Neural progenitor cell (in vitro differentiated cells): ENCODE data around the gene ITGA2. TPM values are rescaled to one million over a fixed set of nuclear protein-coding genes. Genes with fewer than 3 reads are reported as not detected.

Source experiments
- DNase-seq: peaks from one replicate; pipeline ENCODE4 v3.0.0-alpha.2; 2016; ENCODE audit warnings: low spot score
- H2AFZ ChIP-seq: fragments of 200-600 bp; sonication (generic); replicated peaks from 2 replicates; pipeline ENCODE4 v1.6.1; 2016; ENCODE audit warnings: antibody characterized with exemption
- H3F3A ChIP-seq: fragments of 200-600 bp; sonication (generic); 2 replicates; pipeline ENCODE4 v1.6.1; 2016; ENCODE audit warnings: antibody characterized with exemption, low read depth
- H3K27ac ChIP-seq: fragments of 200-600 bp; sonication (generic); 2 replicates; pipeline ENCODE4 v1.5.1; 2016; ENCODE audit warnings: mild to moderate bottlenecking
- H3K27me3 ChIP-seq: fragments of 200-600 bp; sonication (generic); 2 replicates; pipeline ENCODE4 v1.6.1; 2016; ENCODE audit warnings: mild to moderate bottlenecking, moderate library complexity
- H3K36me3 ChIP-seq: fragments of 200-600 bp; sonication (generic); 2 replicates; pipeline ENCODE4 v1.5.1; 2016
- H3K4me1 ChIP-seq: fragments of 200-600 bp; sonication (generic); 2 replicates; pipeline ENCODE4 v1.6.1; 2016; ENCODE audit warnings: mixed run types
- H3K4me2 ChIP-seq: fragments of 200-600 bp; sonication (generic); 2 replicates; pipeline ENCODE4 v1.6.1; 2016
- H3K4me3 ChIP-seq: fragments of 200-600 bp; sonication (generic); 2 replicates; pipeline ENCODE4 v1.5.1; 2016
- H3K79me2 ChIP-seq: fragments of 200-600 bp; sonication (generic); 2 replicates; pipeline ENCODE4 v1.6.1; 2016; ENCODE audit warnings: low read depth
- H3K9ac ChIP-seq: fragments of 200-600 bp; sonication (generic); 2 replicates; pipeline ENCODE4 v1.6.1; 2016
- H3K9me3 ChIP-seq: fragments of 200-600 bp; sonication (generic); 2 replicates; pipeline ENCODE4 v1.5.1; 2016; ENCODE audit warnings: low read depth
- H4K20me1 ChIP-seq: fragments of 200-600 bp; sonication (generic); 2 replicates; pipeline ENCODE4 v1.6.1; 2016; ENCODE audit warnings: low read depth
- H3K27ac Mint-ChIP-seq: 3 replicates; pipeline ENCODE4 v1.8.0; 2021; ENCODE audit warnings: mixed read lengths
- H3K27me3 Mint-ChIP-seq: 2 replicates; pipeline ENCODE4 v1.8.0; 2022; ENCODE audit warnings: low read depth, mild to moderate bottlenecking, inconsistent platforms, moderate library complexity, mixed read lengths; ENCODE audit not compliant: insufficient read depth
- H3K36me3 Mint-ChIP-seq: 3 replicates; pipeline ENCODE4 v1.8.0; 2021; ENCODE audit warnings: mixed read lengths
- H3K4me1 Mint-ChIP-seq: 3 replicates; pipeline ENCODE4 v1.8.0; 2021; ENCODE audit warnings: mixed read lengths
- H3K4me3 Mint-ChIP-seq: 3 replicates; pipeline ENCODE4 v1.8.0; 2021; ENCODE audit warnings: mild to moderate bottlenecking, moderate library complexity, mixed read lengths
- H3K9me3 Mint-ChIP-seq: 3 replicates; pipeline ENCODE4 v1.8.0; 2020; ENCODE audit warnings: mixed read lengths
- CTCF ChIP-seq: fragments of 200-600 bp; sonication (generic); IDR thresholded peaks from 2 replicates; pipeline ENCODE4 v1.5.1; 2017; ENCODE audit warnings: antibody characterized with exemption, mild to moderate bottlenecking
- EZH2 ChIP-seq: fragments of 200-600 bp; sonication (generic); IDR thresholded peaks from 2 replicates; pipeline ENCODE4 v1.6.1; 2017; ENCODE audit warnings: antibody characterized with exemption, mild to moderate bottlenecking, moderate library complexity
- EZH2phosphoT487 ChIP-seq: fragments of 200-600 bp; sonication (generic); IDR thresholded peaks from 2 replicates; pipeline ENCODE4 v1.6.1; 2017; ENCODE audit warnings: antibody characterized with exemption
- total RNA-seq: library from RNA; depleted of rRNA; stranded (reverse); fragments of >200 nt; gene quantifications from 2 replicates; pipeline ENCODE4 v1.2.3, GENCODE V29; 2015; ENCODE audit warnings: low replicate concordance

ITGA2 gene
- total RNA-seq, 1 donor from 2014 or later = 2.6 TPM

- Histone ChIP-seq H3K9me3 (no peaks in the 10 kb centered on the region), H3K4me2 (no peak overlapping the region), H3F3A (no peaks in the 10 kb centered on the region), H3K79me2 (no peaks in the 10 kb centered on the region), H3K27me3 (no peaks in the 10 kb centered on the region), H3K36me3 (no peaks in the 10 kb centered on the region), H3K4me3 (no peak overlapping the region), H3K9ac (no peak overlapping the region), H3K27ac (no peak overlapping the region), H2AFZ (no peak overlapping the region), H3K4me1 (no peaks in the 10 kb centered on the region), H4K20me1 (no peaks in the 10 kb centered on the region)
- DNase-seq = no peak
- H3K4me1 Mint-ChIP-seq = peaks cover 6% of the 10 kb centered on the region
- no peak for TF ChIP-seq CTCF
- no peak for TF ChIP-seq EZH2
- TF ChIP-seq EZH2phosphoT487 = no peak
- H3K27me3 Mint-ChIP-seq = no peaks in the 10 kb centered on the region
- H3K36me3 Mint-ChIP-seq = no peaks in the 10 kb centered on the region
- no peak overlapping the region for H3K4me3 Mint-ChIP-seq
- H3K27ac Mint-ChIP-seq = no peak overlapping the region
- H3K9me3 Mint-ChIP-seq = no peaks in the 10 kb centered on the region
Observed at GRCh38 chr5:53039855-53040254, 50.7 kb downstream of the ITGA2 start.

GRCh38 chr5:53041071-53041692 lies 52.0 kb downstream of the ITGA2 start:
- Mint-ChIP-seq H3K27me3 (no peaks in the 10 kb centered on the region), H3K9me3 (no peaks in the 10 kb centered on the region), H3K4me3 (no peak overlapping the region), H3K36me3 (no peaks in the 10 kb centered on the region), H3K27ac (no peak overlapping the region), H3K4me1 (peaks cover 6% of the 10 kb centered on the region)
- Histone ChIP-seq H3K79me2 (no peaks in the 10 kb centered on the region), H3K4me1 (no peaks in the 10 kb centered on the region), H4K20me1 (no peaks in the 10 kb centered on the region), H3F3A (no peaks in the 10 kb centered on the region), H3K9ac (no peak overlapping the region), H3K36me3 (no peaks in the 10 kb centered on the region), H3K27me3 (no peaks in the 10 kb centered on the region), H3K4me3 (no peak overlapping the region), H2AFZ (no peak overlapping the region), H3K9me3 (no peaks in the 10 kb centered on the region), H3K4me2 (no peak overlapping the region), H3K27ac (no peak overlapping the region)
- no peak for DNase-seq
- TF ChIP-seq EZH2 (no peak), CTCF (no peak), EZH2phosphoT487 (no peak)

- no peak overlapping the region for H3K27ac ChIP-seq
- H3K4me3 ChIP-seq = no peak overlapping the region
- no peak for TF ChIP-seq EZH2phosphoT487
- TF ChIP-seq EZH2 = no peak
- TF ChIP-seq CTCF = no peak
- Mint-ChIP-seq H3K36me3 (no peaks in the 10 kb centered on the region), H3K27ac (no peak overlapping the region), H3K9me3 (no peaks in the 10 kb centered on the region), H3K27me3 (no peaks in the 10 kb centered on the region), H3K4me3 (no peak overlapping the region), H3K4me1 (peaks cover 6% of the 10 kb centered on the region)
- no peaks in the 10 kb centered on the region for H4K20me1 ChIP-seq
- no peaks in the 10 kb centered on the region for H3K36me3 ChIP-seq
- no peaks in the 10 kb centered on the region for H3K9me3 ChIP-seq
- H3K9ac ChIP-seq = no peak overlapping the region
- DNase-seq = no peak
- H3K4me2 ChIP-seq = no peak overlapping the region
- no peaks in the 10 kb centered on the region for H3F3A ChIP-seq
- no peaks in the 10 kb centered on the region for H3K27me3 ChIP-seq
- H3K79me2 ChIP-seq = no peaks in the 10 kb centered on the region
- no peak overlapping the region for H2AFZ ChIP-seq
- H3K4me1 ChIP-seq = no peaks in the 10 kb centered on the region
Observed at GRCh38 chr5:53041740-53042139, 52.6 kb downstream of the ITGA2 start.
